Ishikawa (cell line): ENCODE measurements around the gene PTPRE.

Source experiments
- CEBPB ChIP-seq: IDR thresholded peaks from 2 replicates; pipeline ENCODE4 v1.6.1; 2012
- CREB1 ChIP-seq: IDR thresholded peaks from 2 replicates; pipeline ENCODE4 v1.6.1; 2012; ENCODE audit warnings: low read depth
- EGR1 ChIP-seq: IDR thresholded peaks from 2 replicates; pipeline ENCODE4 v1.6.1; 2012
- EP300 ChIP-seq: IDR thresholded peaks from 2 replicates; pipeline ENCODE4 v1.6.1; 2012; ENCODE audit warnings: borderline replicate concordance
- FOXM1 ChIP-seq: IDR thresholded peaks from 2 replicates; pipeline ENCODE4 v1.6.1; 2012; ENCODE audit warnings: low read depth, borderline replicate concordance
- NFIC ChIP-seq: IDR thresholded peaks from 2 replicates; pipeline ENCODE4 v1.6.1; 2012
- RAD21 ChIP-seq: IDR thresholded peaks from 2 replicates; pipeline ENCODE4 v1.6.1; 2012; ENCODE audit warnings: low read depth
- TAF1 ChIP-seq: IDR thresholded peaks from 2 replicates; pipeline ENCODE4 v1.6.1; 2012; ENCODE audit warnings: low read depth, mild to moderate bottlenecking
- TCF12 ChIP-seq: IDR thresholded peaks from 2 replicates; pipeline ENCODE4 v1.6.1; 2012; ENCODE audit warnings: low read depth
- TEAD4 ChIP-seq: IDR thresholded peaks from 2 replicates; pipeline ENCODE4 v1.6.1; 2012
- YY1 ChIP-seq: IDR thresholded peaks from 2 replicates; pipeline ENCODE4 v1.6.1; 2012; ENCODE audit warnings: low read depth
- TF ChIP-seq, protein P1 (sequence below): IDR thresholded peaks from 2 replicates; pipeline ENCODE4 v1.6.1; 2012; ENCODE audit warnings: low read depth, mild to moderate bottlenecking
- TF ChIP-seq, protein P2 (sequence below): IDR thresholded peaks from 2 replicates; pipeline ENCODE4 v1.6.1; 2012
- TF ChIP-seq, protein P3 (sequence below): IDR thresholded peaks from 2 replicates; pipeline ENCODE4 v1.6.1; 2012

Gene PTPRE

DNA sequence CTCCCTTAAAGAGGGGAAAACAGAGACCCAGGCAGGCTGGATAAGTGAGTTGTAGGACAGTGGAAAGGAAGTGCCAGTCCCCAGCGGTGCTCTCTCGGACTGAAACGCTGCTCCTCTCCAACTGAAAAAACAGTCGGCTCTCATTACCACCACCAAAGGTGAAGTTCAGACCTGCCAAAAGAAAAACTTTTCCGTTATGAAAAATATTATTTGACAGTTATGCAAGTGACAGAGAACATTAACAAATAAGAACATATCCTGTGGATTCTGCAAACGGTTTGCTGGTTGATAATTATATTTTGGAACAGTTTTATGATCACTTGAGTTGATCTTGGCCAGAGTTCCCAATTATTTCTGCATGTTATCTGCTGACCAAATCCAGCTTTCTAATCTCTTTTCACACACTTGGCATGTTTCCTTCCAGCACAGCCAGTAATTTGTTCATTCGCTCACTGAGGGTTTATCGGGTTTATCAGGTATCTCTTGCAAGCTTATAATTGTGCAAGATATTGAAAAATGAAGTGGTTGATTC lies 82.6 kb downstream of the PTPRE start:
- TF ChIP-seq, protein P1, sequence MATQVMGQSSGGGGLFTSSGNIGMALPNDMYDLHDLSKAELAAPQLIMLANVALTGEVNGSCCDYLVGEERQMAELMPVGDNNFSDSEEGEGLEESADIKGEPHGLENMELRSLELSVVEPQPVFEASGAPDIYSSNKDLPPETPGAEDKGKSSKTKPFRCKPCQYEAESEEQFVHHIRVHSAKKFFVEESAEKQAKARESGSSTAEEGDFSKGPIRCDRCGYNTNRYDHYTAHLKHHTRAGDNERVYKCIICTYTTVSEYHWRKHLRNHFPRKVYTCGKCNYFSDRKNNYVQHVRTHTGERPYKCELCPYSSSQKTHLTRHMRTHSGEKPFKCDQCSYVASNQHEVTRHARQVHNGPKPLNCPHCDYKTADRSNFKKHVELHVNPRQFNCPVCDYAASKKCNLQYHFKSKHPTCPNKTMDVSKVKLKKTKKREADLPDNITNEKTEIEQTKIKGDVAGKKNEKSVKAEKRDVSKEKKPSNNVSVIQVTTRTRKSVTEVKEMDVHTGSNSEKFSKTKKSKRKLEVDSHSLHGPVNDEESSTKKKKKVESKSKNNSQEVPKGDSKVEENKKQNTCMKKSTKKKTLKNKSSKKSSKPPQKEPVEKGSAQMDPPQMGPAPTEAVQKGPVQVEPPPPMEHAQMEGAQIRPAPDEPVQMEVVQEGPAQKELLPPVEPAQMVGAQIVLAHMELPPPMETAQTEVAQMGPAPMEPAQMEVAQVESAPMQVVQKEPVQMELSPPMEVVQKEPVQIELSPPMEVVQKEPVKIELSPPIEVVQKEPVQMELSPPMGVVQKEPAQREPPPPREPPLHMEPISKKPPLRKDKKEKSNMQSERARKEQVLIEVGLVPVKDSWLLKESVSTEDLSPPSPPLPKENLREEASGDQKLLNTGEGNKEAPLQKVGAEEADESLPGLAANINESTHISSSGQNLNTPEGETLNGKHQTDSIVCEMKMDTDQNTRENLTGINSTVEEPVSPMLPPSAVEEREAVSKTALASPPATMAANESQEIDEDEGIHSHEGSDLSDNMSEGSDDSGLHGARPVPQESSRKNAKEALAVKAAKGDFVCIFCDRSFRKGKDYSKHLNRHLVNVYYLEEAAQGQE, result no peak
- no peak for TF ChIP-seq NFIC
- TF ChIP-seq, protein P2, sequence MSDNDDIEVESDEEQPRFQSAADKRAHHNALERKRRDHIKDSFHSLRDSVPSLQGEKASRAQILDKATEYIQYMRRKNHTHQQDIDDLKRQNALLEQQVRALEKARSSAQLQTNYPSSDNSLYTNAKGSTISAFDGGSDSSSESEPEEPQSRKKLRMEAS, result no peak
- no peak for TF ChIP-seq TCF12
- no peak for TF ChIP-seq TAF1
- TF ChIP-seq EGR1, result no peak

DNA sequence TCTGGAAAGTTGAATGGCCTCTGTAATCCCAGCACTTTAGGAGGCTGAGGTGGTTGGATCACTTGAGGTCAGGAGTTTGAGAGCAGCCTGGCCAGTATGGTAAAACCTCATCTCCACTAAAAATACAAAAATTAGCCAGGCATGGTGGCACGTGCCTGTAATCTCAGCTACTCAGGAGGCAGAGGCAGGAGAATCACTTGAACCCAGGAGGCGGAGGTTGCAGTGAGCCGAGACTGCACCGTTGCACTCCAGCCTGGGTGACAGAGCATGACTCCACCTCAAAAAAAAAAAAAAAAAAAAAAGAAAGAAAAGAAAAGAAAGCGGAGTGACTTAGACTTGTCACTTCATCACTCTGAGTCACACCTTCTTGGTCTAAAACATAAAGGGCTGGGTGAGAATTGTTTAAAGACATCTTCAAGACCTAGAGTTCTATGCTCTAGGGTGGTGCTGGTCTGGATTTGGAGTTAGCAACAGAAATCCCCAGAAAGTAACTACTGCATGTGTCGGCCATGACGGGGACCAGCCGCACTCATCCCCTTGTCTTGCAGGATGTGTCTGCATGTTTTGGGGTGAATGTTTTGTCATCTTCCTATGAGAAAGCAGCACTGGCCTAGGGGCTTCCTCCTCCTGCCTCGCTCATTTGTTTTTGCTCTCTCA lies 83.4 kb downstream of the PTPRE start:
- TF ChIP-seq, protein P2, result 0 out of 2 replicates have a peak, but pooled peaks have one; percentile 25
- TF ChIP-seq, protein P3, sequence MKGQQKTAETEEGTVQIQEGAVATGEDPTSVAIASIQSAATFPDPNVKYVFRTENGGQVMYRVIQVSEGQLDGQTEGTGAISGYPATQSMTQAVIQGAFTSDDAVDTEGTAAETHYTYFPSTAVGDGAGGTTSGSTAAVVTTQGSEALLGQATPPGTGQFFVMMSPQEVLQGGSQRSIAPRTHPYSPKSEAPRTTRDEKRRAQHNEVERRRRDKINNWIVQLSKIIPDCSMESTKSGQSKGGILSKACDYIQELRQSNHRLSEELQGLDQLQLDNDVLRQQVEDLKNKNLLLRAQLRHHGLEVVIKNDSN, result 0 out of 2 replicates have a peak, but pooled peaks have one; percentile 12

DNA sequence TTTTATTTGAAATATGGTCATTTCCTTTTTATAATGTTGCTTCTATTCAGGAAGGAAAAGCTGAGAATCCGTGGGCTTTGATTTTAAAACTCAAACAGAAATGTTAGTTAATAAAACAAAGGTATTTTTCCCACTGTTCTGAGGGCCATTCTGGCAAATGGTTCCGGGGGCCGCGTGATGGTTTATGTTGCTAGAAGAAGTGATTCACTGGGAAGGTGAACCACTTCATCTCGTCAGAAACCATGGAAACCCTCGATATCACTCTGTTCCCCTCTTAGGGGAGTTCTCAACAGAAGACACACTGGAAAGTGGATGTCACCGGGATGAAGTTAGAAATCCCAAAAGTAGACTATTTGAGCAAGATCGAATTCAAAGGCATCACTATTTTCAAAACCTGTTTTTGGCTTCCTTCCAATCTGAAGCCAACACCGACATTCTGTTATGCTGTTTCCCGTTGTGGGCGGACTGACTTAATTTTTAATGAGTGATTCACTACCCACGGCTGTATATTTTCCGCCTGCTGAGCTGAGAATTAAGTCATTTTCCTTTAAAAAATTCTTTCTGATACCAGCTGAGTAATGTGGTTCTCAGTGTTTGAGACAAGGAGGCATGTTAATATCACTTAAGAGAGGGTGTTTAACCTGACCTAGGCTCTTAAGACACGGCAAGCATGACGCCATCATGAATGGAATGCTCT lies 84.1 kb downstream of the PTPRE start:
- peak; percentile 56; the same call in 1 of the 2 replicates for TF ChIP-seq TCF12
- TF ChIP-seq, protein P2, result peak; percentile 47; the same call in 1 of the 2 replicates
- TF ChIP-seq EP300, result peak; percentile 78
- no peak for TF ChIP-seq TAF1
- TF ChIP-seq, protein P3, result no peak
- TF ChIP-seq CEBPB, result no peak
- TF ChIP-seq NFIC, result peak; percentile 86
- peak; percentile 40; the same call in 1 of the 2 replicates for TF ChIP-seq EGR1
- TF ChIP-seq RAD21, result 0 out of 2 replicates have a peak, but pooled peaks have one; percentile 6
- peak; percentile 67 for TF ChIP-seq TEAD4

DNA sequence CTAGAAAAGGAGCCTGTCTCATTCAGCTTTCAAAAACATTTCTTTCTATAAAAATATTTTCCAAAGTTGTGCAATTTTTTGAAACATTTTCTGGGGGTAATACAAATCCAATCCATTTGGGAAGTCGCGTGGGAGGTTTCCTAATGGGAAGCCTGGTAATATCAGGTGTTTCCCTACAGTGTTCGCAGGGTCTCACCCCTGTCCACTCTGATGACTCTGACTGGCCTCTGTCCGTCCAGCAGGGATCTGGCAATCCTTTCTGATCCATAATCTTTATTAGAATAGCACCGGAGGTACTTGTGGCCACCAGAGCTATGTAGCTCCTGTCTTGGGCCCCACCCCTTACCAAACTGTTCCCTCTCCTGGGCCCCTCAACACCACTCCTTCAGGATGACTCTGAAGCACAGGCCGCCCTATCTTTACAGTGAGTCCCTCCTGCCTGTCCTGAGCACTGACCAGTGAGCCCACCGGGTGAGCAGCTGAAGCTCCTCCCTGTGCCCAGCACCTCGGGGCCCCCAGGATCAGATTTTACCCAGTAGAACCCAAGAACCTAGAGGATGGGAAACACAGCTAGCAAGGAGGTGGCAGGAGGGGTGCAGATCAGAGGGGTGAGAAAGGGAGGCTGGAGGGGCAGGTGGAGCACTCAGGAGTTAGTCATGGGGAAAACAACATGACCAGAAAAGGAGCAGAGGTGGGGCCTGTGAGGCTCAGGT lies 84.8 kb downstream of the PTPRE start:
- TF ChIP-seq YY1 (no peak), FOXM1 (no peak), RAD21 (no peak), TAF1 (no peak), EGR1 (no peak), EP300 (no peak), NFIC (no peak), TEAD4 (no peak), CREB1 (no peak; the same call in 1 of the 2 replicates), CEBPB (no peak)
- TF ChIP-seq, protein P2, result no peak
- TF ChIP-seq, protein P1, result no peak

DNA sequence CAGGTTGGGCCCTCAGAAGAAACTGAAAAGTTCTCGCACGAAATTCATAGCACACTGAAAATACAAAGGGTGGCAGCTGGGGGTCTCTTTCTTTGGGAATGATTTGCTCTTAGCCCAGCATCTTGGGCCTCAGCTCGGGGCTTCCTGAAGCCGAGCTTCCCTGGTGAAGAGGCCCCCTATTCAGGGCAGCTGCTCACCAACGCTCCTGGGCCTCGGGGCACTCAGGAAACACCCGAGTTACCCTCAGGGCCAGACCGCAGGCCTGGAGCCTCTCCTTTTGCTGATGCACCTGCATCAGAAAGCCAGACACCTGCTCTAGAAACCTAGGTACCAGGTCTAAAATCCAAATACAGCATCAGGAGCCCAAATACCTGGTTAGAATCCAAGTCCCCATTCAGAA lies 85.5 kb downstream of the PTPRE start:
- TF ChIP-seq EP300 (no peak), CREB1 (no peak)
